Measurements from ENCODE around the gene NOL4L. TPM values are rescaled to one million over a fixed set of nuclear protein-coding genes. Genes with fewer than 3 reads are reported as not detected.

The NOL4L gene
- total RNA-seq, 1 experiment from 2014 or later: 6.1 TPM

- in situ Hi-C loops (cut with HindIII; ENCODE audit: low sequenced_read_pairs): no loop called here
- DNase-seq (ENCODE audit: low spot score): no peak
These were observed 126.3 kb downstream of the NOL4L start for GRCh38 chr20:32458837-32459220.

DNA sequence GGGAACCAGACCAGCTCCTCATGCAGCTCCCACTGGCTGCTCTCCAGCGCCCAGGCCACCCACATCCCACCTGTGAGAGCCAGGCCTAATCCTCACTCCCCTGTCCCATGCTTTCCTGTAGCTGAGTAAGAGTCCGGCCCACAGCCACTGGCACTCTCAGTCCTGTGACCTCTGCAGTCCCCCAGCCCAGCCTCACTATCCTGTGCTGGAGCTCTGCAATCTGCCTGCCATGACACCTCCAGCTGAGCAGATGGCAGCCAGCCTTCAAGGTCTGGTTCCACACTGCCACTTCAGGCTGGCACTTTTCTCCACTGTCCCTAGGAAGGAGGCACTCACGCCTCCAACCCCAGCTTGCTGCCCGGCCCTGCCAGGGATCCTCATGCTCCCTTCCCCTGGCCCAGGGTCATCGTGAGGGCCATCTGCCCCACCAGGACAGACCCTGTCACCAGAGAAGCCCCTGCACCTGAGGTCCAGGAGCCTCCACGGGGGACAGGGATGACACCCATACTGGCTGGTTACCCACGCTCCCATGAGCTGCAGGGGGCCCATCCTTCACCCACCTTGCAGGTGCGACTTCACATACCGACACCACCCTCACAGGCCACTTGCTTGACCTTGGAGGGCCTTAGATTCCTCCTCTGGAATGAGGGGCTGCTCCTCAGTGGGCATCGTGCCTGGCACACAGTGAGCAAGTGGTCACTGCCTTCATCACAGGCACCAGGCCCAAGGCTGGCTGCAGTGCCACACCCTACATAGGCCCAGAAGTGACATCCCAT, 126.9 kb downstream of the NOL4L start:
- in situ Hi-C loops (cut with HindIII; ENCODE audit: low sequenced_read_pairs): no loop called here

DNA sequence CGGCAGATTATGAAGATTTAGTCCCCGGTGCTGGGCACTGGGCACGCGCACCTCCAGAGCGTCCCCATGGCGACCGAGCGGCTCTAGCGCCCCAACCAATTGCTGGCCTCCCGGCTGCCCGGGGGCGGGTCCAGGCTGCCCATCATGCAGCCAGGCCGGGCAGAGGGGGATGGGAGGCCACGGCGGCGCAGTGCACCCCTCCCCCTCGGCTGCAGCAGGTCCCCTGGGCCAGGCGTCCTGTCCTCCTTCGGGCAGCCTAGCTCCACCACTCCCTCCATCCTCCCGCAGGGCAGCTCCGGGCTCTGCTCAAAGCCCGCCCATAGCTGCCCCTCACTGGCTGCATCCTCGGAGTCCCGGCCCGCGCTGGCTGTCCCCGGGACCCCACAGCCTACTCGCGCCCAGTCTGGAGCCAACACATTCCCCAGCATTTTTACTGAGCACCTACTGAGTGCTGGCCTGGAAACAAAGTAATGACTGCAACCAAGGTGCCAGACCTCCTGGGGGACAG, 127.6 kb downstream of the NOL4L start:
- peak; percentile 87 for DNase-seq (ENCODE audit: low spot score)
- in situ Hi-C loops (cut with HindIII; ENCODE audit: low sequenced_read_pairs): no loop called here

More for the DNA sequence above, 126.9 kb downstream of the NOL4L start:
- peak; percentile 67 for DNase-seq (ENCODE audit: low spot score)

DNA sequence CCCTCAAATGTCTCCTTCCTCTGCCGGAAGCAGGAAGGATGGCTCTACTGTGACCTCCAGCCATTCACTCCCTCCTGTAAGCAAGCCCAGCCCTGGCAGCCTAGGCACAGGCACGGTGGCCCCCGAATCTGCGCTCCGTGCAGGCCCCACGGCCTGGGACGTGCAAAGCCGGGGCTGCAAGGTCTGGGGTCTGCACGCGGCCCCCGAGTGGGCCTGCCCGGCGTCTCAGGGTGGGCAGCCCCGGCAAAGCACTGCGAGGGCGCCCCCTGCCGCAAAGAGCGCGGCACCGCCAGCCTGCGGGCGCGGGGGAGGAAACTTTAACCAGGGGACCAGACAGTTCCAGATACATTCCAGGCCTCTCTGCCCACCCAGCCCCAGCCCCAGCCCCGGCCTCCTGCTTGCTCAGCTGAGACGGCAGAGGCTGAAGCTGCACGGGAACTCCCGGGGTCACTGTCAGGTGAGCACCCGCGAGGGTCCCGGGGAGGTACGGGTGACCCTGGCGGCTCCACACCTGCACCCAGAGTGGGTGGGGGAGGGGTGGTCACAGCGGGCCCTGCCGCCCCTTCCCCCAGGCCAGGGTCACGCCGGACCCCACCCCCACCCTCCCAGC, 128.2 kb downstream of the NOL4L start:
- in situ Hi-C loops (cut with HindIII; ENCODE audit: low sequenced_read_pairs): no loop called here
- DNase-seq (ENCODE audit: low spot score): no peak

- DNase-seq (ENCODE audit: low spot score): no peak
- in situ Hi-C loops (cut with HindIII; ENCODE audit: low sequenced_read_pairs): no loop called here
These were observed 129.0 kb downstream of the NOL4L start for GRCh38 chr20:32455901-32456701.

- in situ Hi-C loops (cut with HindIII; ENCODE audit: low sequenced_read_pairs): no loop called here
- peak; percentile 76 for DNase-seq (ENCODE audit: low spot score)
These were observed 129.8 kb downstream of the NOL4L start for GRCh38 chr20:32455171-32455900.

DNA sequence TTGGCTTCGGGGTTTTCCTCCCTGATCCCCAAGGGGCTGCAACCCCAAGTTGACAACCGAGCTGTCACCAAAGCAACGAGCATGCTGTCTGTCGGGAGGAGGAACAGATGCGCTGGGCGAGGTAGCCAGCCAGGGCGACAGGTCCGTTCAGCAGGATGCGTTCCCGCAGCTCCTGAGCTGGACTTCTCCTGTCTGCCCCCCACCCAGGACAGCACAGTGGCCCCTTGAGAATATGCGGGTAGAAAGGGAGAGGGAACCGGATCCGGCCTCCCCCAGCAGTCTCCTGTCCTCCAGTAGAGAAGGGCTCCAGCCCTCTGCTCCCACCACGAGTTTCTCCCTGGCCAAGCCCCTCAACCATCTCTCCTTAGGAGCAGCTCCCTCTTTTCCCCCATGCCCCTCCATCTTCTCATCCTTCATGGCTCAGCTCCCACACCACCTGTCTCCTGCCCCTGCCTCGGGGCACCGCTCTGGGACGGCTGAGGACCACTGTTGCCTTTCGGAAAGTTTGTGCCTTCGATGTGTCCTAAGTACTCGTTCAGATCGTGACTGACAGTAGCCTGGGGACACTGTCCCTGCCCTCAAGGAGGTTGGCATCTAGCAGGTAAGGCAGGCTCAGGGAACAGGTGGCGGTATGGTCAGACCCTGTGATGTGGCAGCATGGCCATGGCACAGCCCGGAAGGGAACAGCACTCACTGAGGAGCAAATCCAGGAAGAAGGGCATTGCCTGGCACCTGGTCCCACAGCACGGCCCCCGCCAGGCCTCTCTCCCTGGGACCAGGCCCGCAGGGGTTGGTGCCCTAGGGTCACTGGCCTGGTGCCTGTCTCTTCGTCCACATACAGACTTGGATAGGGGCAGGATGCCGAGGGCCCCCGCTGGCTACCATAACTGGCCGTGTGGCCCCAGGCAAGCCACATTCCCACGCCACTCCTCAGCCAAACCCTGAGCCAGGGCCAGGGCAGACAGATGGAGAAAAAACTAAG, 130.7 kb downstream of the NOL4L start:
- DNase-seq (ENCODE audit: low spot score): no peak
- in situ Hi-C loops (cut with HindIII; ENCODE audit: low sequenced_read_pairs): no loop called here

DNA sequence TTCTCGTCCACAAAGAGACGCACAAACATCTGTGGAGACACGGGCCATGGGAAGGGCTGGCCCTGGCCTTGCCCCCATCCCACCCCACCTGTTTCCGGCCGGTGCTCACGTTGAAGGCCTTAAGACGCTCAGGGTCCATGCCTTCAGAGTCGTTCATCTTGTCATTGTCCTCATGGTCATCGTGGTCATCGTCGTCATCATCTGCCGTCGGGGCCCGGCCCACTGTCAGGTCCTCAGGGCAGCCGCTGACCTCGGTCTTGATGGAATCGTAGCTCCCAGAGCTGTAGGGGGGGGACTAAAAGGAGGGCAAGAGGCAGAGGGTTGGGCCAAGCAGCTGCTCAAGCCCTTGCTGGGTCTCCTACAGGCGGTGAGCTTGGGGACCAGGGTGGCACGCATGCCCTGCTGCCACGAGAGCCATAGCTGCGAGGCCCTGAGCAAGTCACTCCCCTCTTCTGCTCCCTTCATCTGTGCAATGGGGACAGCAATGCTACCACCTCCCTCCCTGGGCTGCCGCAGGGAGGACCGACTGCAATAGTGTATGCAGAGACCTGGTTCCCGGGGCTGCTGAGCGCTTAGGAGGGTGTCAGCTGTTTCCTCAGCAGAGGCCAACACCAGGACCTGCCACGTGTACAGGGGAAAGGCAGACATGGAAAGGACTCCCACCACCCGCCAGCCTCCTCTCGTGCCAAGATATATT, 131.5 kb downstream of the NOL4L start:
- in situ Hi-C loops (cut with HindIII; ENCODE audit: low sequenced_read_pairs): no loop called here
- no peak for DNase-seq (ENCODE audit: low spot score)

DNA sequence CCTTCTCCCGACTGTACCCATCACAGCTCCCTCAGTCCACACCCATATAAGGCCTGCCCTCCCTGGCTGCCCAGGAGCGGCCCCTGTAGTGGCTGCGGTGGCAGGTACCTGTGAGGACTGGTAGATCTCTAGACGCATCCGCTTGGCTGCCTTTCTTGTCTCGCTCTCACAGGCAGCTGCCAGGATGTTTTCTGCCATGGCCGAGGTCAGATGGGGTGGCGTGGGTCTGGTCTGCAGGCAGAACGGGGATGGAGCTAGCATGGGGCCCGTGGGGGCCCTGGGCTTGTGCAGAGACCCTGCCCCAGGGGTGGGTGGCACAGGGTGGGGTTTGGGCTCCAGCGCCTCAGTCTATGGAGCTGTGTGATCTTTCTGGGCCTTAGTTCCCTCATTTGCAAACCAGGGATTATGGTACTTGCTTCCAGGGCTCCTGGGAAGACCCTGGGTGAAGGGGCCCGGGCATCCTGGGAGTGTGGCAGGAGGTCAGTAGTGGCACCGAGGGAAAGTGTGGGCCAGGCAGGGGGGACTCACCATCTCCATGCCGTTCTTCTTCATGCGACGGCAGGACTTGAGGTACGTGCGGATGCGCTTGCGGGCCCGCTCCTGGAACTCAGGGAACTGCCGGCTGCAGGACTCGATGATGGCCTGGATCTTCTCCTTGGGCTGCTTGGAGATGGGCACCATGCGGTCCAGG, 132.2 kb downstream of the NOL4L start:
- DNase-seq (ENCODE audit: low spot score): no peak
- in situ Hi-C loops (cut with HindIII; ENCODE audit: low sequenced_read_pairs): no loop called here

DNA sequence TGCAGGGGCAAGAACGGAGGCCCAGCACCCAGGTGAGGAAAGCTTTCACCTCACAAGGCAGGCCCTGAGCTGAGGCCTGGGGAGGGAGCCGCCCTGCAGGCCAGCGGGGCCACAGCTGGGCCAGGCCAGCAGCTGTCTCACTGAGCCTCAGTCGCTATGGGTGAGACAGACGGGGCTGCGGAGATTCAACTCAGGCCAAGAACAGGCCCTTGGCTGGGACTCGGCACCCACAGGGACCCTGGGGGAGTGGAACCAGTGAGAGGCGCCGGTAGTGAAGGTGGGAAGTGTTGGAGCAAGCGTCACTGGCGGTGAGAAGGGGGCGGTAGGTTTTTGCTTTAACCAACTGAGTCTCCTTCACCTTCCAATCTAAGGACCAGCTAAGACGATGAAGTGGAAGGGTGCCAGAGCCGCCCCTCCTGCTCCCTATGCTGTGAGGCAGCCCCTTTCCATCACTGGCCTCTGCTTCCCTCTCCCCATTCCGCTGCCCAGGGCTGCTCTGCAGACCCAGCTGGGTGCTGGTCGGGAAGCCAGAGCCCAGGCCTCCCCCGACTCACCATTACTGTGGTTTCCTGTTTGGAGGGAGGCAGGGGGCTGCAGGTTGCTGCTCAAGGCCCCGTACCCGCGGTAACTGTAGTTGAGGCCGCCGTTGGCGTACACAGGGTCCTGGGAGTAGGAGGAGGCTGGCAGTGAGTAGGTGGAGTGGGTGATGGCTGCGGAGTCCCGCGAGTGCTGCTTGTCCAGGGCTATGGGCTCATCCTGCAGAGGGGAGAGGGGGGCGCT, 133.3 kb downstream of the NOL4L start:
- no peak for DNase-seq (ENCODE audit: low spot score)
- in situ Hi-C loops (cut with HindIII; ENCODE audit: low sequenced_read_pairs): no loop called here

DNA sequence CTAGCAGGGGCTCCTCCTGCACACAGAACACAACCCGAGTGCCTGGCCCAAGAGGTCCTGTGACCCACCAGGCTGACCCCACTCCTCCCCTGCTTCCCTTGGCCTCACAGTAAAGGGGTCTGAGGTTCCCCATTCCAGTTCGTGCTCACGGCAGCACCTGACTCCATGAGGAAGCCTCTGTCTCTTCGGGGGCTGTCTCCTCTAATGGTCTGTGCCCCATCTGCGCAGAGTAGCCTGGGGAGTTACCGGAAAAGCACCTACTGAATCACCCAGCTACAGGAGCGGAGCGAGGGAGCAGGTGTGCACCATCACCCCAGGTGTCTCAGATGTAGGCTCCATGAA, 133.8 kb downstream of the NOL4L start:
- in situ Hi-C loops (cut with HindIII; ENCODE audit: low sequenced_read_pairs): no loop called here
- DNase-seq (ENCODE audit: low spot score): no peak

DNA sequence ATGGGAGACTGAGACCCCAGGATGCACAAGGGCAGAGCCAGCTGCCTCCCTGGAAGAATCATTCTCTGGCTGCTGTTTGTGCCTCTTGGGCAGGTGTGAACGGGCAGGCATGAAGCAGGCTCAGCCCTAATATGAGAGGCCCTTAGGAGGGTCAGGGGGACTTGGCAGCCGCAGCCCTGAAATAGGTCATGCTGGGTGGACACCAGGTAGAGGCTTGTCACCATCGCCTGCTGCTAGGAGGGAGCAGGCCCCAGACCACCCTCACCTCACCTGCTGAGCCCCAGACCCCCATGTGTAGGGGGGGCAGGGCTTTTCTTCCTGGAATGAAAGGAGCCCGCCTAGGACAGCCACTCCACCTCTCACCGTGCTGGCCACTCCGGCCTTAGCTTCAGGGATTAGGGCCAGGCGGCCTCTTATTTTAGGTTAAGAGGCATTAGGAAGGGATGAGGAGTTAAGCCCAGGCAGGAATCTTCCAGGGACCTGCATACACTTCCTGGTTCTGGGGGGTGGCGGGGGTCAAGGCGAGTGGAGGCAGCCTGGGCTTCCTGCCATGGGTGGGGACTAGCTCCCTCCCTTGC, 134.6 kb downstream of the NOL4L start:
- in situ Hi-C loops (cut with HindIII; ENCODE audit: low sequenced_read_pairs): no loop called here
- no peak for DNase-seq (ENCODE audit: low spot score)

DNA sequence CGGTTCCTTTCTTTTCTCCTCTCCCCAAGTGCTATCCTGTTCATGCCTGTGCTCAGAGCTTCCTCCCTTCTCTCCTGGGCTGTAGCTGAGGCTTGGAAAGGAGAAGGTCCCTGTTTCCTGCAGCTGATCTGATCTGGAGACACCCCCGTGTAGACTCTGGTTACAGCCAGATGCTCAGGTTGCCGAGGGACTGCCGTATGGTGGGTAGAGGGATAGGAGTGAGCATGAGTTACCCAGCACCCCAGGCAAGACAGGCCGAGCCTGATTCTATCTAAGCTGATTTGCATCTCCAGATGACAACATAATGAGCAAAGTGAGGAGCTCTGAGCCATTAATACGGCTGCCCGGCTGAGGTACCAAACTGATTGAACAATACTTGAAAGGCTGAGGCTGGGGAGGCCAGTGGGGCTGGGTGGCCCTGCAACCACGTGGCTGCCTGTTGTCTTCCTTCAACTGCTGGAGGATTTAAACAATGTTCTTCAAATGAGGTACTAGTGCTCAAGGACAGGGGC, 135.2 kb downstream of the NOL4L start:
- no peak for DNase-seq (ENCODE audit: low spot score)
- in situ Hi-C loops (cut with HindIII; ENCODE audit: low sequenced_read_pairs): no loop called here

DNA sequence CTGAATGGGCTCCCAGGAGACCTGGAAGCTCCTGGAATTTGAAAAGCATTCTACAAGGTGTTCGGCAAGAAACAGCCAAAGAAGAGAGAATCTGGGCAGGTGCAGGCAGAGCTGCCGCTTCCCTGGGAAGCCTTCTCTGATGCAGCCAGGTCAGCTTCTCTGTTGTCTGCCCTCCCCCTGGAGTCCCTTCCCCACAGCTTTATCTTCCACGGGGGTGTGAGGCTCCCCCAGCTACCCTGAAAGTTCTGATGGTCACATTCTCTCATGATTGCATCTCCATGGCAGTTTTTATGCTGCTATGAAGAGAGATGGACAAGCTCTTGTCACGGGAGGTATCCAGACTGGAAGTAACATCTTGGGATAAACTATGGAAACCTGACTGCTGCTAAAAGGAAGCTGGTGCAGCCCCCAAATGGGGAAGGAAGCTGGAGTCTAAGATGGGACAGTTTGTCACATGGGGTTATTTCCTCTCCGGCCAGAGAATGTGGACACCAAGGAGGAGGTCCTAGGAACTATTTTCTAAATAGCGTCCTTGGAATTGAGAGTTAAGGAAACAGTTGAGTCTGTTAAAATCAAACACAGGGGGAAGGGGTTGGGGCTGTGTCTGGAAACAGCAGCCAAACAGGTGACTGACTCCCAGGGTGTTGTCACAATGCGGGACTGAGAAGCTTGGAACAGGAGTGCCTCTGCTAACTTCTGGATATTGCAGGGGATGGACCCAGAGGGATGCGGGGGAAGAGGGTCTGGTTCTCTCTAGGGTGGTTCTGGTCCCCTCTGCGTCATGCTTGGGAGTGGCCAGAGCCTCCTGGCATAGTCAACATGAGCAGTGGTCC, 135.9 kb downstream of the NOL4L start:
- in situ Hi-C loops (cut with HindIII; ENCODE audit: low sequenced_read_pairs): no loop called here
- DNase-seq (ENCODE audit: low spot score): no peak

Measured in G401 (cell line).